Left lung (tissue), 10 donors: ENCODE data around the gene SASS6. TPM values are rescaled to one million over a fixed set of nuclear protein-coding genes. Genes with fewer than 3 reads are reported as not detected.

Experiments used
- ATAC-seq: fragments of 200-7000 bp; cut with Tn5 transposase; one replicate; pipeline ENCODE4 v1.9.1; 2020; ENCODE audit warnings: moderate library complexity
- DNase-seq, 4 donors: peaks; one replicate each; pipeline ENCODE4 v3.0.0-alpha.2; 2013 to 2020
- H3K27ac ChIP-seq, 2 donors: fragments of 200-600 bp; sonication (generic) in 1 of 2; one replicate each; pipeline versions ENCODE4 v1.5.0 to v1.8.0; 2020 to 2021
- H3K27me3 ChIP-seq, 2 donors: fragments of 200-600 bp; sonication (generic) in 1 of 2; one replicate each; pipeline versions ENCODE4 v1.5.0 to v1.8.0; 2020 to 2021
- H3K36me3 ChIP-seq, 2 donors: fragments of 200-600 bp; sonication (generic) in 1 of 2; one replicate each; pipeline versions ENCODE4 v1.5.0 to v1.8.0; 2020 to 2021
- H3K4me1 ChIP-seq, 2 donors: fragments of 200-600 bp; one replicate each; pipeline ENCODE4 v1.8.0; 2021
- H3K4me3 ChIP-seq, 2 donors: fragments of 200-600 bp; sonication (generic) in 1 of 2; one replicate each; pipeline versions ENCODE4 v1.5.0 to v1.8.0; 2020 to 2021; ENCODE audit warnings: mild to moderate bottlenecking in 1 of 2
- H3K9me3 ChIP-seq, 2 donors: fragments of 200-600 bp; sonication (generic) in 1 of 2; one replicate each; pipeline versions ENCODE4 v1.5.0 to v1.8.0; 2020 to 2021
- intact Hi-C, 2 donors: fragments of 100-400 bp; cut with DNase I; formaldehyde crosslinking; loops; one replicate each; pipeline versions ENCODE4 v1.11.2 to v1.14.2; 2022
- polyA plus RNA-seq, 6 donors: library from polyadenylated mRNA; unstranded; fragments of 120-200 nt; gene quantifications; one replicate each; pipeline ENCODE4 v1.2.1, GENCODE V29; 2013; ENCODE audit not compliant: insufficient read length in 6 of 6
- total RNA-seq, 2 donors: library from RNA; stranded (reverse); fragmentation: NEBNext Ultra II Directional; extraction: Animal tissue kit (Norgen Biotek cat#: 25700); gene quantifications; one replicate each; pipeline ENCODE4 v1.2.1, GENCODE V29; 2021
- TF ChIP-seq, protein P1 (sequence below), 2 donors: fragments of 200-600 bp; sonication (generic) in 1 of 2; IDR thresholded peaks; one replicate each; pipeline versions ENCODE4 v1.5.0 to v1.8.0; 2021; ENCODE audit warnings: antibody characterized with exemption in 2 of 2
- donor health status: DM: no; HTN: yes; CAD: no.
- donor health status: DM: no; HTN: no; CAD: no.

SASS6 gene
- total and polyA plus RNA-seq, 8 donors, result 3.1 to 9.9 (median 7.9) TPM

DNA sequence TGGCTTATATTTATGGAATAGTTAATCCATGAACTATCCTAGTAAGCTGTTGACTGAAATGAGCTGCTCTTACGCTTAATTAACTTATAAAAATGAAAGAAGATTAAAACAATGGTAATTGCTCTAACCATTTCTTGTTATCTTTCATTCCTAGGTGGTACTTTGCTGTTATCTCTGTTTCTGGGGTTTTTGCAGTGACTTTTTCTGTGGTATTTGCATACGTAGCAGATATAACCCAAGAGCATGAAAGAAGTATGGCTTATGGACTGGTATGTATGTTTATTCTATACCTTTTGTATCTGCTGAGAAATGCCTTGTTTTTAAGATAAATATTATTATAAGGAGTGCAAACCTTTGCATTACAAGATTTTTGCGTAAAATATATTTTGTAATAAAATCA, 71.0 kb downstream of the SASS6 start:
- Histone ChIP-seq H3K27me3 (no peaks in the 10 kb centered on the region), H3K4me3 (no peak overlapping the region), H3K36me3 (peaks cover 0 to 87% of the 10 kb centered on the region in 2 donors), H3K4me1 (peaks cover 0 to 8% of the 10 kb centered on the region in 2 donors), H3K27ac (no peak overlapping the region), H3K9me3 (no peaks in the 10 kb centered on the region)
- DNase-seq (no peak), ATAC-seq (no peak)
- intact Hi-C loops, result no loop called here
- TF ChIP-seq, protein P1, sequence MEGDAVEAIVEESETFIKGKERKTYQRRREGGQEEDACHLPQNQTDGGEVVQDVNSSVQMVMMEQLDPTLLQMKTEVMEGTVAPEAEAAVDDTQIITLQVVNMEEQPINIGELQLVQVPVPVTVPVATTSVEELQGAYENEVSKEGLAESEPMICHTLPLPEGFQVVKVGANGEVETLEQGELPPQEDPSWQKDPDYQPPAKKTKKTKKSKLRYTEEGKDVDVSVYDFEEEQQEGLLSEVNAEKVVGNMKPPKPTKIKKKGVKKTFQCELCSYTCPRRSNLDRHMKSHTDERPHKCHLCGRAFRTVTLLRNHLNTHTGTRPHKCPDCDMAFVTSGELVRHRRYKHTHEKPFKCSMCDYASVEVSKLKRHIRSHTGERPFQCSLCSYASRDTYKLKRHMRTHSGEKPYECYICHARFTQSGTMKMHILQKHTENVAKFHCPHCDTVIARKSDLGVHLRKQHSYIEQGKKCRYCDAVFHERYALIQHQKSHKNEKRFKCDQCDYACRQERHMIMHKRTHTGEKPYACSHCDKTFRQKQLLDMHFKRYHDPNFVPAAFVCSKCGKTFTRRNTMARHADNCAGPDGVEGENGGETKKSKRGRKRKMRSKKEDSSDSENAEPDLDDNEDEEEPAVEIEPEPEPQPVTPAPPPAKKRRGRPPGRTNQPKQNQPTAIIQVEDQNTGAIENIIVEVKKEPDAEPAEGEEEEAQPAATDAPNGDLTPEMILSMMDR (IDR thresholded peaks at IDR 0.05), result no peak

DNA sequence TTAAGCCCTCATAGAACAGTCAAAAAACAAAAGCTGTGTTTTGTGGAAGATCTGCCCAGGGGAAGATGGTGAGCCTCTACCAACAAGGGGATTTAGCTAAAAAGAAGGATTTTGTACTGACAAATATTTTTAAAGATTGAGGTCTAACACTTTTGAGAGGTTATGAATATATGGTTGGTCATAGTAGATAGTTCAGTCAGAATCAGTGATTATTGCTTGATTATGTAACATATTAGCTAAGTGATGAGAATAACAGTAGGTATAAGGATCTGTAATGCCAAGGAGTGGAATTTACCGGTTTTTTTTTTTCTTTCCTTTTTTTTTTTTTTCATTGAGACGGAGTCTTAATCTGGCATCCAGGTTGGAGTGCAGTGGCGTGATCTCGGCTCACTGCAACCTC, 79.0 kb downstream of the SASS6 start:
- intact Hi-C loops, result no loop called here
- Histone ChIP-seq H3K27me3 (no peaks in the 10 kb centered on the region), H3K27ac (no peak overlapping the region), H3K4me3 (no peak overlapping the region), H3K36me3 (peaks cover 0 to 33% of the 10 kb centered on the region in 2 donors), H3K9me3 (no peaks in the 10 kb centered on the region), H3K4me1 (peaks cover 0 to 41% of the 10 kb centered on the region in 2 donors)
- TF ChIP-seq, protein P1 (IDR thresholded peaks at IDR 0.05), result no peak
- no peak for DNase-seq
- no peak for ATAC-seq

GRCh38 chr1:100053119-100053518, 79.6 kb downstream of the SASS6 start:
- no peak for DNase-seq
- peaks cover 3 to 47% of the 10 kb centered on the region in 2 donors for H3K4me1 ChIP-seq
- intact Hi-C loops, result no loop called here
- no peaks in the 10 kb centered on the region for H3K9me3 ChIP-seq
- no peak overlapping the region for H3K27ac ChIP-seq
- no peak overlapping the region for H3K4me3 ChIP-seq
- peaks cover 0 to 31% of the 10 kb centered on the region in 2 donors for H3K36me3 ChIP-seq
- ATAC-seq, result no peak
- H3K27me3 ChIP-seq, result no peaks in the 10 kb centered on the region
- TF ChIP-seq, protein P1 (IDR thresholded peaks at IDR 0.05), result no peak

DNA sequence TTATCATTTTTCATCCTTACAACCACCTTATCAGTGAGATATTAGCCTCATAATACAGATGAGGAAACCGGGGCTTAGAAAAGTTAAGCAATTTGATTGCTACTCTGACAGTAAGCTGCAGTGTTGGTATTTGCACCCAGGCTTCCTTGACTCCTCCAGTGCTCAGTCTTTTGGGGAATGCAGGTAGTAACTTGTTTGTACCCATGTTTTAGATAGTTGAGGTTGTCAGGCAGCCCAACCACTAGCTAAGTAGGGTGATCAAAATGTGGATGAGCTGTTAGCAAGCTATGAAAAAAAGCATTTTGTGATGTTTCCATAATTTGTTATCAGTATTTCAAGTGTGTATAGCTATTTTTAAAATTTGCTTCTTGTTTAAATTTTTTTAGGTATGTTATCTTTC, 80.8 kb downstream of the SASS6 start:
- TF ChIP-seq, protein P1 (IDR thresholded peaks at IDR 0.05), result no peak
- H3K4me1 ChIP-seq, result peaks cover 3 to 58% of the 10 kb centered on the region in 2 donors

DNA sequence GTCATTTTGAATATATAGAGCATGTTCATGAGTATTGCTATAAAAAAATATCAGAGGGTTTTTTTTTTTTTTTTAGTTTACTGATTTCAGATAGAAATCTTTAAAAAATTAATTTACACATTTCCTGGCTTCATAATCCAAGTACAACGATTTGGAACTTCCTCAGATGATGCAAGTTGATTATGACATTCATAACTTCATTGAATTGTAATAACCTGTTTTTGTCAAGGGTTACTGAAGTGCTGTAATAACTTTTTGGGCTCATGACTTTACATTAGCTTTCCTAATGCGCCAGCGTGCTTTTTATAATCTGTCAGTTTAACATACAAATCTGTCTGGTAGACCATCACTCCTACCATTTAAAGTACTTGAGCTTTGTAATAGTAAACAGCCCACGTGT, 81.3 kb downstream of the SASS6 start:
- ATAC-seq (no peak), DNase-seq (no peak)
- peaks cover 3 to 63% of the 10 kb centered on the region in 2 donors for H3K4me1 ChIP-seq
- H3K36me3 ChIP-seq, result peaks cover 0 to 16% of the 10 kb centered on the region in 2 donors
- peak overlapping the region in 1 of 2 donors; percentile 65 for H3K27ac ChIP-seq
- TF ChIP-seq, protein P1 (IDR thresholded peaks at IDR 0.05), result no peak
- intact Hi-C loops, result no loop called here
- H3K4me3 ChIP-seq, result no peak overlapping the region
- H3K27me3 ChIP-seq, result no peaks in the 10 kb centered on the region
- H3K9me3 ChIP-seq, result no peaks in the 10 kb centered on the region

More for the DNA sequence above, 80.8 kb downstream of the SASS6 start:
- no peaks in the 10 kb centered on the region for H3K9me3 ChIP-seq
- intact Hi-C loops, result no loop called here
- H3K4me3 ChIP-seq, result no peak overlapping the region
- H3K36me3 ChIP-seq, result peaks cover 0 to 21% of the 10 kb centered on the region in 2 donors
- H3K27ac ChIP-seq, result peak overlapping the region in 1 of 2 donors; percentile 65
- no peak for ATAC-seq
- DNase-seq, result no peak
- H3K27me3 ChIP-seq, result no peaks in the 10 kb centered on the region
